A549 (cell line): ENCODE results near the gene MICU2. TPM values are rescaled to one million over a fixed set of nuclear protein-coding genes. Genes with fewer than 3 reads are reported as not detected.

Source experiments
- ATAC-seq, 2 experiments: fragments of 200-7000 bp in 1 of 2; fragments of >200 bp in 1 of 2; cut with Nextera tagmentation in 1 of 2; cut with Tn5 transposase in 1 of 2; 3 replicates each; pipeline versions ENCODE4 v1.8.0 to v1.9.1; 2018 to 2020; ENCODE audit warnings: mild to moderate bottlenecking in 1 of 2, moderate library complexity in 1 of 2
- CTCF ChIA-PET: fragments of 300-600 bp; sonication (Branson Sonifier 250); formaldehyde crosslinking; extraction: SDS; loops from one replicate; lab custom pipeline; 2021; ENCODE audit warnings: antibody characterized with exemption, inconsistent platforms; lab: Yijun Ruan, JAX
- POLR2A ChIA-PET: fragments of 350-600 bp; formaldehyde crosslinking; extraction: SDS; loops from one replicate; lab custom pipeline; 2021; ENCODE audit warnings: antibody characterized with exemption, inconsistent platforms; lab: Yijun Ruan, JAX
- DNase-seq, 2 experiments: peaks; one replicate each; pipeline versions ENCODE4 v3.0.0 to v3.0.0-alpha.2; 2011 to 2016; ENCODE audit warnings: low read depth in 1 of 2, low spot score in 1 of 2
- FAIRE-seq: peaks from 2 replicates; lab custom pipeline; 2011; peaks lifted over from hg19 to GRCh38; lab: Jason Lieb, UNC
- H3K27ac ChIP-seq, 2 experiments: fragments of >200 bp; sonication (Bioruptor Twin); formaldehyde crosslinking; 3 replicates each; pipeline ENCODE4 v1.5.1; 2016 to 2017
- H3K4me1 ChIP-seq: fragments of >200 bp; sonication (Bioruptor Twin); formaldehyde crosslinking; 3 replicates; pipeline ENCODE4 v1.6.1; 2016
- H3K4me2 ChIP-seq: fragments of >200 bp; sonication (Bioruptor Twin); formaldehyde crosslinking; 3 replicates; pipeline ENCODE4 v1.6.1; 2016
- H3K4me3 ChIP-seq: fragments of >200 bp; sonication (Bioruptor Twin); formaldehyde crosslinking; 3 replicates; pipeline ENCODE4 v1.5.1; 2016
- H3K9me3 ChIP-seq: fragments of >200 bp; sonication (Bioruptor Twin); formaldehyde crosslinking; 3 replicates; pipeline ENCODE4 v1.6.1; 2016
- ATOH8 ChIP-seq: fragments of 250-450 bp; sonication (Bioruptor Pico); IDR thresholded peaks from 2 replicates; pipeline ENCODE4 v1.5.0; 2020; ENCODE audit warnings: low read depth, mild to moderate bottlenecking, moderate library complexity
- BCL3 ChIP-seq: fragments of >200 bp; sonication (Bioruptor Twin); formaldehyde crosslinking; IDR thresholded peaks from 3 replicates; pipeline ENCODE4 v1.6.1; 2016
- CBX2 ChIP-seq: fragments of 200-600 bp; sonication (generic); IDR thresholded peaks from 2 replicates; pipeline ENCODE4 v1.6.1; 2016; ENCODE audit warnings: low read depth, mild to moderate bottlenecking, borderline replicate concordance
- CHD2 ChIP-seq: fragments of 150-350 bp; IDR thresholded peaks from 2 replicates; pipeline ENCODE4 v1.6.1; 2014; ENCODE audit warnings: low read length; ENCODE audit not compliant: partially characterized antibody
- CHD4 ChIP-seq: fragments of 200-600 bp; sonication (generic); IDR thresholded peaks from 2 replicates; pipeline ENCODE4 v1.6.1; 2016; ENCODE audit warnings: antibody characterized with exemption, mild to moderate bottlenecking, borderline replicate concordance
- E2F6 ChIP-seq: IDR thresholded peaks from 2 replicates; pipeline ENCODE4 v1.6.1; 2012; ENCODE audit warnings: low read depth, borderline replicate concordance
- EHF ChIP-seq: fragments of 250-450 bp; sonication (Bioruptor Pico); IDR thresholded peaks from 2 replicates; pipeline ENCODE4 v1.5.0; 2020; ENCODE audit warnings: mild to moderate bottlenecking
- EHMT2 ChIP-seq: fragments of 200-600 bp; sonication (generic); IDR thresholded peaks from 2 replicates; pipeline ENCODE4 v1.6.1; 2016; ENCODE audit warnings: antibody characterized with exemption, low read depth, mild to moderate bottlenecking, moderate library complexity
- ELK1 ChIP-seq: fragments of 150-350 bp; IDR thresholded peaks from 2 replicates; pipeline ENCODE4 v1.6.1; 2014; ENCODE audit warnings: low read depth, mild to moderate bottlenecking, low read length
- FOSL2 ChIP-seq, 2 experiments: fragments of 450-650 bp in 1 of 2; fragments of >200 bp in 1 of 2; sonication (Bioruptor Twin) in 1 of 2; formaldehyde crosslinking; IDR thresholded peaks; 2 replicates each; pipeline versions ENCODE4 v1.5.0 to v1.6.1; 2016 to 2020; ENCODE audit warnings: mild to moderate bottlenecking in 1 of 2, moderate library complexity in 1 of 2
- FOXS1 ChIP-seq: fragments of 250-450 bp; sonication (Bioruptor Pico); IDR thresholded peaks from 2 replicates; pipeline ENCODE4 v1.5.0; 2020; ENCODE audit warnings: mild to moderate bottlenecking, moderate library complexity
- HDAC2 ChIP-seq: fragments of 200-600 bp; sonication (generic); IDR thresholded peaks from 2 replicates; pipeline ENCODE4 v1.6.1; 2016
- HOXB13 ChIP-seq: fragments of 250-450 bp; sonication (Bioruptor Pico); IDR thresholded peaks from 2 replicates; pipeline ENCODE4 v1.5.0; 2020; ENCODE audit warnings: low read depth, mild to moderate bottlenecking, moderate library complexity
- JUN ChIP-seq, 2 experiments: fragments of >200 bp; sonication (Bioruptor Twin); formaldehyde crosslinking; IDR thresholded peaks; 2 replicates in 1 of 2; 3 replicates in 1 of 2; pipeline ENCODE4 v1.6.1; 2016 to 2017
- JUNB ChIP-seq: fragments of >200 bp; sonication (Bioruptor Twin); formaldehyde crosslinking; IDR thresholded peaks from 2 replicates; pipeline ENCODE4 v1.6.1; 2016
- KDM1A ChIP-seq: fragments of 200-600 bp; sonication (generic); IDR thresholded peaks from 2 replicates; pipeline ENCODE4 v1.6.1; 2016; ENCODE audit warnings: low read depth, mild to moderate bottlenecking
- NPAS2 ChIP-seq: fragments of 250-450 bp; sonication (Bioruptor Pico); IDR thresholded peaks from 2 replicates; pipeline ENCODE4 v1.8.0; 2022; ENCODE audit warnings: mild to moderate bottlenecking, moderate library complexity, borderline replicate concordance
- POLR2AphosphoS2 ChIP-seq: conservative IDR thresholded peaks from 2 replicates; pipeline ENCODE4 v1.6.1; 2012; ENCODE audit warnings: low read length, improper control_type of control experiment, inconsistent platforms
- RAD21 ChIP-seq, 2 experiments: fragments of >200 bp in 1 of 2; sonication (Bioruptor Twin) in 1 of 2; formaldehyde crosslinking in 1 of 2; IDR thresholded peaks in 1 of 2; conservative IDR thresholded peaks in 1 of 2; 2 replicates in 1 of 2; 3 replicates in 1 of 2; pipeline ENCODE4 v1.6.1; 2012 to 2018; ENCODE audit warnings: inconsistent platforms in 1 of 2
- TFCP2L1 ChIP-seq: fragments of 250-450 bp; sonication (Bioruptor Pico); IDR thresholded peaks from 2 replicates; pipeline ENCODE4 v1.5.0; 2021; ENCODE audit warnings: mild to moderate bottlenecking
- ZC3H11A ChIP-seq: fragments of 450-650 bp; IDR thresholded peaks from 2 replicates; pipeline ENCODE4 v1.6.1; 2014; ENCODE audit warnings: antibody characterized with exemption, mild to moderate bottlenecking
- ZFP36 ChIP-seq: fragments of 450-650 bp; IDR thresholded peaks from 2 replicates; pipeline ENCODE4 v1.6.1; 2014; ENCODE audit warnings: borderline replicate concordance; ENCODE audit not compliant: partially characterized antibody
- ZSCAN20 ChIP-seq: fragments of 250-450 bp; sonication (Bioruptor Pico); IDR thresholded peaks from 2 replicates; pipeline ENCODE4 v1.8.0; 2022; ENCODE audit warnings: mild to moderate bottlenecking, moderate library complexity
- WGBS: methylation state at CpG from one replicate; pipeline ENCODE4 v1.1.6; 2017; ENCODE audit errors: missing lambda C conversion rate; 5-methylcytosine and 5-hydroxymethylcytosine counted together
- polyA plus RNA-seq, 4 experiments: library from polyadenylated mRNA; depleted of rRNA in 3 of 4; stranded (reverse); fragments of >200 nt; fragmentation: RNase III in 1 of 4; extraction: RNeasy Plus Mini Kit Qiagen cat#74134 plus additional on column Dnase treatment in 1 of 4; gene quantifications; 2 replicates in 3 of 4; 3 replicates in 1 of 4; pipeline ENCODE4 v1.2.3, GENCODE V29; 2011 to 2017
- TF ChIP-seq, protein P1 (sequence below): IDR thresholded peaks from 2 replicates; pipeline ENCODE4 v1.6.1; 2012
- TF ChIP-seq, protein P2 (sequence below): fragments of >200 bp; sonication (Bioruptor Twin); formaldehyde crosslinking; IDR thresholded peaks from 2 replicates; pipeline ENCODE4 v1.6.1; 2016

The MICU2 gene
- polyA plus RNA-seq, 2 of the 4 experiments (the other 2 are of a cell fraction), result 24.7 to 42.6 TPM

DNA sequence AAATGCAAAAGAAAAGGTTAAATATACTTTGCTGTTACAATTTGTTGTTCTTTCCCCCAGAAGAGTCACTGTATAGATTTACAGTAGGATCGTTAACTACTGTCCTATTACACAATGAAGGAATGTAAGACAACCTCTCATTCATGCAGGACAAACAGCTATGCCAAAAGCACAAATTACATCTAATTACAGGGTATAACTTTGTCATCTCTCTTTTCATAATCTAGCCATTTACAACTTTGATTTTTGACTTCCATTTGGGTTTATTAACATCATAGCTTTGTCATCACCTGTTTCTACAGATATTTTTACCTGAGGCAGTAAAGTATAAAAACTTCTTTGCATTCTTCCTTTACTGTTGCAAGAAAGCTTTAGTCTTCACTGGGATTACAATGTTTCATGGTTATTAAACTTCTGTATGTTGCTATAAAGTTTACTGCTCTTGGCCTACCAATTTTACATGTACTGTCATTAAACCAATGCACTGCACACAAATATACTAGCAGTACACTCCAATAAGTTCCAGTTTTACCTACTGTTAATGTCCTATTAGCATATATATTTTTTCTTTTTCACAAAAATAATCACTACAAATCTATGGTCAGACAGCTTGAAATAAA lies 18.9 kb downstream of the MICU2 start:
- ATAC-seq (no peak), DNase-seq (no peak), FAIRE-seq (no peak)
- ChIA-PET POLR2A (interaction anchor here (0.6 kb wide), 1 partner anchor 1791 kb away, joined by 3 read pairs; no protein-coding TSS in a partner anchor), CTCF (interaction anchor here (0.9 kb wide), 1 partner anchor 18 kb away, joined by 3 read pairs; no protein-coding TSS in a partner anchor)
- TF ChIP-seq POLR2AphosphoS2 (no peak), CHD2 (no peak), JUNB (no peak), CBX2 (no peak), ELK1 (no peak), ZC3H11A (no peak)
- TF ChIP-seq, protein P1, sequence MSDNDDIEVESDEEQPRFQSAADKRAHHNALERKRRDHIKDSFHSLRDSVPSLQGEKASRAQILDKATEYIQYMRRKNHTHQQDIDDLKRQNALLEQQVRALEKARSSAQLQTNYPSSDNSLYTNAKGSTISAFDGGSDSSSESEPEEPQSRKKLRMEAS, result no peak
- WGBS, result 93% methylated on average over 1 of the region's 1 CpG
- H3K4me3 ChIP-seq, result no peak overlapping the region
- no peak overlapping the region for H3K27ac ChIP-seq
- no peaks in the 10 kb centered on the region for H3K4me1 ChIP-seq
- H3K4me2 ChIP-seq, result no peak overlapping the region
- H3K9me3 ChIP-seq, result 0 out of 3 replicates have a peak, but pooled peaks cover 6% of the 10 kb centered on the region

- no peak for FAIRE-seq
- Histone ChIP-seq H3K4me2 (no peak overlapping the region), H3K27ac (no peak overlapping the region), H3K4me1 (no peaks in the 10 kb centered on the region), H3K4me3 (no peak overlapping the region), H3K9me3 (0 out of 3 replicates have a peak, but pooled peaks cover 6% of the 10 kb centered on the region)
- DNase-seq, result no peak
- WGBS, result 76% methylated on average over 2 of the region's 2 CpGs
- ATAC-seq, result no peak
- POLR2A ChIA-PET, result no interaction called here
- CTCF ChIA-PET, result no interaction called here
- no peak for TF ChIP-seq ATOH8 (CRISPR knock-in tag)
- TF ChIP-seq JUN (IDR thresholded peaks at IDR 0.05), result no peak
- TF ChIP-seq ZSCAN20 (CRISPR knock-in tag), result no peak
- no peak for TF ChIP-seq ZFP36
- TF ChIP-seq, protein P1, result no peak
- no peak for TF ChIP-seq EHMT2
- TF ChIP-seq KDM1A, result no peak
- no peak for TF ChIP-seq EHF (CRISPR knock-in tag)
- TF ChIP-seq, protein P2, sequence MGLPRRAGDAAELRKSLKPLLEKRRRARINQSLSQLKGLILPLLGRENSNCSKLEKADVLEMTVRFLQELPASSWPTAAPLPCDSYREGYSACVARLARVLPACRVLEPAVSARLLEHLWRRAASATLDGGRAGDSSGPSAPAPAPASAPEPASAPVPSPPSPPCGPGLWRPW, result no peak
- TF ChIP-seq CHD4, result no peak
- TF ChIP-seq FOSL2 (IDR thresholded peaks at IDR 0.05), result no peak
- TF ChIP-seq FOSL2 (CRISPR knock-in tag; IDR thresholded peaks at IDR 0.05), result no peak
- TF ChIP-seq FOXS1 (CRISPR knock-in tag), result no peak
- no peak for TF ChIP-seq TFCP2L1 (CRISPR knock-in tag)
- no peak for TF ChIP-seq HOXB13 (CRISPR knock-in tag)
- no peak for TF ChIP-seq CBX2
These were observed 20.5 kb downstream of the MICU2 start for GRCh38 chr13:21583478-21583877.

- DNase-seq (no peak), ATAC-seq (no peak), FAIRE-seq (no peak)
- no peaks in the 10 kb centered on the region for H3K4me1 ChIP-seq
- no peak overlapping the region for H3K4me3 ChIP-seq
- POLR2A ChIA-PET, result no interaction called here
- H3K9me3 ChIP-seq, result 0 out of 3 replicates have a peak, but pooled peaks cover 6% of the 10 kb centered on the region
- TF ChIP-seq CHD2, result no peak
- TF ChIP-seq E2F6, result no peak
- TF ChIP-seq BCL3, result no peak
- no peak for TF ChIP-seq HDAC2
- TF ChIP-seq NPAS2 (CRISPR knock-in tag), result no peak
- TF ChIP-seq RAD21 (conservative IDR thresholded peaks at IDR 0.05 in 1 of 2, IDR thresholded peaks at IDR 0.05 in 1 of 2), result no peak
- no peak overlapping the region for H3K4me2 ChIP-seq
- CTCF ChIA-PET, result no interaction called here
- H3K27ac ChIP-seq, result no peak overlapping the region
These were observed 23.2 kb downstream of the MICU2 start for GRCh38 chr13:21580736-21581135.
